GM21723 (cell line): ENCODE data around the gene TENM3.
"Not testable (repeated sequence)": the region's sequence is repeated elsewhere in the genome, so short reads cannot be mapped to it uniquely, and the experiment has no call there.

ENCODE experiments used
- ATAC-seq: cut with Tn5 transposase; IDR thresholded peaks from one replicate; pipeline ENCODE4 v1.9.1; 2021; ENCODE audit warnings: mild to moderate bottlenecking, moderate library complexity; ENCODE audit not compliant: unreplicated experiment

TENM3 gene

GRCh38 chr4:182243204-182243603, at the start of gene TENM3:
TENM3 (plus strand) TSS chr4:182243402; CDS start chr4:182324021, 80,619 bp downstream.
- not testable (repeated sequence) for ATAC-seq

- ATAC-seq = no peak
Measured at GRCh38 chr4:182194091-182194824, 48.9 kb upstream of the TENM3 start.

- ATAC-seq = no peak
Measured at GRCh38 chr4:182197611-182198010, 45.6 kb upstream of the TENM3 start.

GRCh38 chr4:182201871-182202270, 41.3 kb upstream of the TENM3 start:
- no peak for ATAC-seq

- ATAC-seq = no peak
Measured at GRCh38 chr4:182202650-182203049, 40.6 kb upstream of the TENM3 start.

- no peak for ATAC-seq
Measured at GRCh38 chr4:182203872-182204411, 39.3 kb upstream of the TENM3 start.

- no peak for ATAC-seq
Measured at GRCh38 chr4:182205306-182205705, 37.9 kb upstream of the TENM3 start.

GRCh38 chr4:182206266-182206665, 36.9 kb upstream of the TENM3 start:
- no peak for ATAC-seq

GRCh38 chr4:182206916-182207315, 36.3 kb upstream of the TENM3 start:
- ATAC-seq = no peak

GRCh38 chr4:182207830-182208396, 35.3 kb upstream of the TENM3 start:
- ATAC-seq = no peak

GRCh38 chr4:182208526-182209050, 34.6 kb upstream of the TENM3 start:
- no peak for ATAC-seq

GRCh38 chr4:182212211-182212761, 30.9 kb upstream of the TENM3 start:
- no peak for ATAC-seq

GRCh38 chr4:182213004-182213403, 30.2 kb upstream of the TENM3 start:
- no peak for ATAC-seq

GRCh38 chr4:182215148-182215547, 28.1 kb upstream of the TENM3 start:
- no peak for ATAC-seq

GRCh38 chr4:182216005-182216404, 27.2 kb upstream of the TENM3 start:
- no peak for ATAC-seq

GRCh38 chr4:182219411-182220056, 23.7 kb upstream of the TENM3 start:
- no peak for ATAC-seq

GRCh38 chr4:182221987-182222386, 21.2 kb upstream of the TENM3 start:
- no peak for ATAC-seq

GRCh38 chr4:182222766-182223165, 20.4 kb upstream of the TENM3 start:
- no peak for ATAC-seq

GRCh38 chr4:182223708-182224107, 19.5 kb upstream of the TENM3 start:
- no peak for ATAC-seq

- ATAC-seq = no peak
Measured at GRCh38 chr4:182224192-182224850, 18.9 kb upstream of the TENM3 start.
